Pons (tissue), 1 donor: Measurements from ENCODE around the gene AKT1.

ENCODE experiments used
- DNase-seq: peaks from one replicate; pipeline ENCODE4 v3.0.0-alpha.2; 2016; ENCODE audit warnings: low spot score

Gene AKT1

GRCh38 chr14:104786091-104786586 lies 9.4 kb downstream of the AKT1 start:
- DNase-seq: peak; percentile 21

GRCh38 chr14:104785708-104786080 lies 9.9 kb downstream of the AKT1 start:
- no peak for DNase-seq

- no peak for DNase-seq
Observed at GRCh38 chr14:104784846-104785707, 10.5 kb downstream of the AKT1 start.

- no peak for DNase-seq
Observed at GRCh38 chr14:104784218-104784568, 11.4 kb downstream of the AKT1 start.

- DNase-seq: no peak
Observed at GRCh38 chr14:104783484-104784217, 11.9 kb downstream of the AKT1 start.

- DNase-seq: no peak
Observed at GRCh38 chr14:104782808-104783139, 12.8 kb downstream of the AKT1 start.

GRCh38 chr14:104782086-104782807 lies 13.3 kb downstream of the AKT1 start:
- DNase-seq: no peak

GRCh38 chr14:104781271-104782077 lies 14.1 kb downstream of the AKT1 start:
- DNase-seq: no peak

- DNase-seq: no peak
Observed at GRCh38 chr14:104780513-104781030, 15.0 kb downstream of the AKT1 start.

- no peak for DNase-seq
Observed at GRCh38 chr14:104779776-104780512, 15.6 kb downstream of the AKT1 start.

- no peak for DNase-seq
Observed at GRCh38 chr14:104778694-104779331, 16.7 kb downstream of the AKT1 start.

GRCh38 chr14:104777808-104778249 lies 17.7 kb downstream of the AKT1 start:
- no peak for DNase-seq

GRCh38 chr14:104776961-104777807 lies 18.4 kb downstream of the AKT1 start:
- no peak for DNase-seq

GRCh38 chr14:104776481-104776880 lies 19.1 kb downstream of the AKT1 start:
- DNase-seq: no peak

GRCh38 chr14:104775073-104775489 lies 20.5 kb downstream of the AKT1 start:
- no peak for DNase-seq

- no peak for DNase-seq
Observed at GRCh38 chr14:104774453-104775072, 21.0 kb downstream of the AKT1 start.

- no peak for DNase-seq
Observed at GRCh38 chr14:104773505-104774452, 21.8 kb downstream of the AKT1 start.
